Umbilical cord (tissue), 1 donor: ENCODE measurements around the gene OLFM1. TPM values are rescaled to one million over a fixed set of nuclear protein-coding genes. Genes with fewer than 3 reads are reported as not detected.

ENCODE experiments used
- total RNA-seq: library from RNA; depleted of rRNA; stranded (reverse); fragments of >200 nt; gene quantifications from one replicate; pipeline ENCODE4 v1.2.3, GENCODE V29; 2014; ENCODE audit warnings: low replicate concordance; ENCODE audit not compliant: insufficient read depth

Gene OLFM1
- total RNA-seq, 1 donor from 2014 or later = 3.6 TPM

Other genes starting within 250 kb of the OLFM1 start
- gene FCN2, start 206.9 kb upstream of the OLFM1 start, total RNA-seq = not detected
- gene FCN1, start 169.8 kb upstream of the OLFM1 start, total RNA-seq = 3.6 TPM